HepG2 (cell line): ENCODE measurements around the gene CYBC1. TPM values are rescaled to one million over a fixed set of nuclear protein-coding genes. Genes with fewer than 3 reads are reported as not detected.

ENCODE experiments used
- ARNTL ChIP-seq: sonication (generic); formaldehyde crosslinking; IDR thresholded peaks from 2 replicates; pipeline ENCODE4 v1.4.0; 2020; ENCODE audit warnings: mild to moderate bottlenecking, missing genetic modification reagents
- CBX2 ChIP-seq, 2 experiments: fragments of 200-600 bp in 1 of 2; sonication (generic); formaldehyde crosslinking in 1 of 2; IDR thresholded peaks; 2 replicates each; pipeline versions ENCODE4 v1.7.0 to v1.8.1; 2018 to 2022; ENCODE audit warnings: low read depth in 2 of 2, low read length in 1 of 2, mild to moderate bottlenecking in 1 of 2, missing genetic modification reagents in 1 of 2
- FOXC1 ChIP-seq: sonication (generic); formaldehyde crosslinking; IDR thresholded peaks from 2 replicates; pipeline ENCODE4 v1.8.0; 2022; ENCODE audit warnings: mild to moderate bottlenecking, missing genetic modification reagents, borderline replicate concordance
- HMGA1 ChIP-seq: sonication (generic); formaldehyde crosslinking; conservative IDR thresholded peaks from 2 replicates; pipeline ENCODE4 v1.4.0; 2020; ENCODE audit warnings: missing genetic modification reagents
- HOXA3 ChIP-seq: sonication (generic); formaldehyde crosslinking; IDR thresholded peaks from 2 replicates; pipeline ENCODE4 v1.5.0; 2020; ENCODE audit warnings: missing genetic modification reagents
- KAT7 ChIP-seq: IDR thresholded peaks from 2 replicates; pipeline ENCODE4 v1.6.1; 2018; ENCODE audit warnings: borderline replicate concordance, missing compliant biosample characterization
- KDM5A ChIP-seq: fragments of 200-600 bp; sonication (generic); IDR thresholded peaks from 2 replicates; pipeline ENCODE4 v1.7.0; 2018; ENCODE audit warnings: antibody characterized with exemption, mild to moderate bottlenecking, low read length, borderline replicate concordance
- PLRG1 ChIP-seq: fragments of 450-650 bp; conservative IDR thresholded peaks from 2 replicates; pipeline ENCODE4 v1.6.1; 2016
- RAD51 ChIP-seq: fragments of 450-650 bp; IDR thresholded peaks from 2 replicates; pipeline ENCODE4 v1.6.1; 2016; ENCODE audit warnings: borderline replicate concordance
- REL ChIP-seq: sonication (generic); formaldehyde crosslinking; conservative IDR thresholded peaks from 2 replicates; pipeline ENCODE4 v1.8.0; 2022; ENCODE audit warnings: mild to moderate bottlenecking, missing genetic modification reagents, moderate library complexity
- SSRP1 ChIP-seq: IDR thresholded peaks from 2 replicates; pipeline ENCODE4 v1.6.1; 2016; ENCODE audit warnings: control low read depth
- ZBTB20 ChIP-seq: sonication (generic); formaldehyde crosslinking; IDR thresholded peaks from 2 replicates; pipeline ENCODE4 v1.8.1; 2023; ENCODE audit warnings: missing genetic modification reagents, low read depth, mild to moderate bottlenecking, borderline replicate concordance
- ZFP36L2 ChIP-seq: sonication (generic); formaldehyde crosslinking; IDR thresholded peaks from 2 replicates; pipeline ENCODE4 v1.4.0; 2020; ENCODE audit warnings: missing genetic modification reagents
- ZFP41 ChIP-seq: sonication (generic); formaldehyde crosslinking; IDR thresholded peaks from 2 replicates; pipeline ENCODE4 v1.4.0; 2020; ENCODE audit warnings: mild to moderate bottlenecking, missing genetic modification reagents, borderline replicate concordance
- ZKSCAN8 ChIP-seq: IDR thresholded peaks from 2 replicates; pipeline ENCODE4 v1.6.1; 2016; ENCODE audit warnings: borderline replicate concordance, missing genetic modification reagents, missing compliant biosample characterization
- ZNF256 ChIP-seq: sonication (generic); formaldehyde crosslinking; conservative IDR thresholded peaks from 2 replicates; pipeline ENCODE4 v1.4.0; 2020; ENCODE audit warnings: missing genetic modification reagents
- ZNF724P ChIP-seq: sonication (generic); formaldehyde crosslinking; IDR thresholded peaks from 2 replicates; pipeline ENCODE4 v1.8.0; 2022; ENCODE audit warnings: missing genetic modification reagents, borderline replicate concordance
- polyA plus RNA-seq, 8 experiments: library from polyadenylated mRNA; depleted of rRNA in 3 of 8; stranded (reverse) in 7 of 8; unstranded in 1 of 8; fragments of >200 nt; fragmentation: Illumina TruSeq in 4 of 8; extraction: Trizol in 4 of 8; gene quantifications; 2 replicates each; pipeline versions ENCODE4 v1.2.1 to v1.2.3, GENCODE V29; 2011 to 2016; ENCODE audit warnings: low read depth in 4 of 8, missing spikeins in 1 of 8, mixed read lengths in 1 of 8; ENCODE audit not compliant: insufficient read depth in 1 of 8
- total RNA-seq, 5 experiments: library from RNA; depleted of rRNA; stranded (reverse); fragments of >200 nt; fragmentation: Illumina TruSeq; extraction: Trizol; gene quantifications; 2 replicates each; pipeline ENCODE4 v1.2.3, GENCODE V29; 2016; ENCODE audit warnings: low read depth in 1 of 5
- TF ChIP-seq, protein P1 (sequence below): sonication (generic); formaldehyde crosslinking; IDR thresholded peaks from 2 replicates; pipeline ENCODE4 v1.5.0; 2020; ENCODE audit warnings: missing genetic modification reagents
- TF ChIP-seq, protein P2 (sequence below): sonication (generic); formaldehyde crosslinking; IDR thresholded peaks from 2 replicates; pipeline ENCODE4 v1.5.0; 2020; ENCODE audit warnings: mild to moderate bottlenecking, missing genetic modification reagents, borderline replicate concordance
- TF ChIP-seq, protein P3 (sequence below): sonication (generic); formaldehyde crosslinking; conservative IDR thresholded peaks from 2 replicates; pipeline ENCODE4 v1.8.0; 2022; ENCODE audit warnings: missing genetic modification reagents

The CYBC1 gene
- total and polyA plus RNA-seq, 2 of the 13 experiments (the other 11 are each of a cell fraction or from before 2014, with no cell fraction given) = 43.4 to 44.1 TPM

DNA sequence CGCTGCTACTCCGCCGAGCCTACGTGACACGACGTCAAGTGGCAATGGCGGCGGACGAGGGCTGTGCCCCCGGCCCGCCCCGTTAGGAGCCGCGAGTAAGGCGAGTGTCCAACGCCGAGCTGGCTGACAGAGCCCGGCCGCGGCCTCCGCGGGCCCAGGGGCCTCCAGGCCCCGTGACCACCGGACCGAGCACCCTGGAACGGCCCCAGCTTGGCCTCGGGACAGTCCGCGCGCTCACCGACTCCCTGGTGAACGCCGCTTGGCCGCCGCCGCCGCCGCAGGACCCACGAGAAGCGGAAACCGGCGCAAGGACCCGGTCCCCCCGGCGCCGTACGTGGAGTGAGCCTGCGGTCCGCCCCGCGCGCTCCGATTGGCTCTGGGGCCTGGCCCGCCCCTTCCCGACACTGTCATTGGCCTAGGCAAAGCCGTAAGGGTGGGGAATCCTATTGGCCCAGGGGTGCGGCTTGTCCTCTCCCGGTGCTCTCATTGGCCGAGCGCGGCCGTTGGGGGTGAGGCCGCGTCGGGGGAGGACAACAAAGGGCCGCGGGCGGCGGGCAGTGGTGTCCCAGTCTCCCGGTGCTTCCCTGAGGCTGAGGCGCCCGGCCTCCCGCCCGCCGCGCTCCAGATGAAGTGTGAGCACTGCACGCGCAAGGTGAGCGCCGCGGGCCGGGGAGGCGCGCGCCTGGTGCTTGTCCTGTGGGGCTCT lies 7.8 kb upstream of the CYBC1 start, which contains the start of gene NARF (continued):
- TF ChIP-seq ZFP36L2 (CRISPR knock-in tag) (no peak), ZNF724P (CRISPR knock-in tag) (no peak), PLRG1 (no peak), HMGA1 (CRISPR knock-in tag) (no peak), ZNF256 (CRISPR knock-in tag) (0 out of 2 replicates have a peak, but pooled peaks have one; percentile 76), ARNTL (CRISPR knock-in tag) (peak; percentile 90), SSRP1 (CRISPR knock-in tag) (no peak), REL (peak; percentile 93; the same call in 1 of the 2 replicates), CBX2 (IDR thresholded peaks at IDR 0.05; ENCODE audit: low read depth, low read length) (no peak), CBX2 (CRISPR knock-in tag; IDR thresholded peaks at IDR 0.05; ENCODE audit: low read depth) (0 out of 2 replicates have a peak, but pooled peaks have one; percentile 29), ZBTB20 (CRISPR knock-in tag) (no peak; the same call in 1 of the 2 replicates), HOXA3 (CRISPR knock-in tag) (peak; percentile 96), ZFP41 (CRISPR knock-in tag) (peak; percentile 89), RAD51 (no peak), KDM5A (peak; percentile 78), FOXC1 (CRISPR knock-in tag) (peak; percentile 95), KAT7 (CRISPR knock-in tag) (no peak; the same call in 1 of the 2 replicates), ZKSCAN8 (CRISPR knock-in tag) (no peak; the same call in 1 of the 2 replicates)
- TF ChIP-seq, protein P1, sequence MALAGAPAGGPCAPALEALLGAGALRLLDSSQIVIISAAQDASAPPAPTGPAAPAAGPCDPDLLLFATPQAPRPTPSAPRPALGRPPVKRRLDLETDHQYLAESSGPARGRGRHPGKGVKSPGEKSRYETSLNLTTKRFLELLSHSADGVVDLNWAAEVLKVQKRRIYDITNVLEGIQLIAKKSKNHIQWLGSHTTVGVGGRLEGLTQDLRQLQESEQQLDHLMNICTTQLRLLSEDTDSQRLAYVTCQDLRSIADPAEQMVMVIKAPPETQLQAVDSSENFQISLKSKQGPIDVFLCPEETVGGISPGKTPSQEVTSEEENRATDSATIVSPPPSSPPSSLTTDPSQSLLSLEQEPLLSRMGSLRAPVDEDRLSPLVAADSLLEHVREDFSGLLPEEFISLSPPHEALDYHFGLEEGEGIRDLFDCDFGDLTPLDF (CRISPR knock-in tag) = peak; percentile 87
- TF ChIP-seq, protein P2, sequence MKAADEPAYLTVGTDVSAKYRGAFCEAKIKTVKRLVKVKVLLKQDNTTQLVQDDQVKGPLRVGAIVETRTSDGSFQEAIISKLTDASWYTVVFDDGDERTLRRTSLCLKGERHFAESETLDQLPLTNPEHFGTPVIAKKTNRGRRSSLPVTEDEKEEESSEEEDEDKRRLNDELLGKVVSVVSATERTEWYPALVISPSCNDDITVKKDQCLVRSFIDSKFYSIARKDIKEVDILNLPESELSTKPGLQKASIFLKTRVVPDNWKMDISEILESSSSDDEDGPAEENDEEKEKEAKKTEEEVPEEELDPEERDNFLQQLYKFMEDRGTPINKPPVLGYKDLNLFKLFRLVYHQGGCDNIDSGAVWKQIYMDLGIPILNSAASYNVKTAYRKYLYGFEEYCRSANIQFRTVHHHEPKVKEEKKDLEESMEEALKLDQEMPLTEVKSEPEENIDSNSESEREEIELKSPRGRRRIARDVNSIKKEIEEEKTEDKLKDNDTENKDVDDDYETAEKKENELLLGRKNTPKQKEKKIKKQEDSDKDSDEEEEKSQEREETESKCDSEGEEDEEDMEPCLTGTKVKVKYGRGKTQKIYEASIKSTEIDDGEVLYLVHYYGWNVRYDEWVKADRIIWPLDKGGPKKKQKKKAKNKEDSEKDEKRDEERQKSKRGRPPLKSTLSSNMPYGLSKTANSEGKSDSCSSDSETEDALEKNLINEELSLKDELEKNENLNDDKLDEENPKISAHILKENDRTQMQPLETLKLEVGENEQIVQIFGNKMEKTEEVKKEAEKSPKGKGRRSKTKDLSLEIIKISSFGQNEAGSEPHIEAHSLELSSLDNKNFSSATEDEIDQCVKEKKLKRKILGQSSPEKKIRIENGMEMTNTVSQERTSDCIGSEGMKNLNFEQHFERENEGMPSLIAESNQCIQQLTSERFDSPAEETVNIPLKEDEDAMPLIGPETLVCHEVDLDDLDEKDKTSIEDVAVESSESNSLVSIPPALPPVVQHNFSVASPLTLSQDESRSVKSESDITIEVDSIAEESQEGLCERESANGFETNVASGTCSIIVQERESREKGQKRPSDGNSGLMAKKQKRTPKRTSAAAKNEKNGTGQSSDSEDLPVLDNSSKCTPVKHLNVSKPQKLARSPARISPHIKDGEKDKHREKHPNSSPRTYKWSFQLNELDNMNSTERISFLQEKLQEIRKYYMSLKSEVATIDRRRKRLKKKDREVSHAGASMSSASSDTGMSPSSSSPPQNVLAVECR (CRISPR knock-in tag) = peak; percentile 95
- TF ChIP-seq, protein P3, sequence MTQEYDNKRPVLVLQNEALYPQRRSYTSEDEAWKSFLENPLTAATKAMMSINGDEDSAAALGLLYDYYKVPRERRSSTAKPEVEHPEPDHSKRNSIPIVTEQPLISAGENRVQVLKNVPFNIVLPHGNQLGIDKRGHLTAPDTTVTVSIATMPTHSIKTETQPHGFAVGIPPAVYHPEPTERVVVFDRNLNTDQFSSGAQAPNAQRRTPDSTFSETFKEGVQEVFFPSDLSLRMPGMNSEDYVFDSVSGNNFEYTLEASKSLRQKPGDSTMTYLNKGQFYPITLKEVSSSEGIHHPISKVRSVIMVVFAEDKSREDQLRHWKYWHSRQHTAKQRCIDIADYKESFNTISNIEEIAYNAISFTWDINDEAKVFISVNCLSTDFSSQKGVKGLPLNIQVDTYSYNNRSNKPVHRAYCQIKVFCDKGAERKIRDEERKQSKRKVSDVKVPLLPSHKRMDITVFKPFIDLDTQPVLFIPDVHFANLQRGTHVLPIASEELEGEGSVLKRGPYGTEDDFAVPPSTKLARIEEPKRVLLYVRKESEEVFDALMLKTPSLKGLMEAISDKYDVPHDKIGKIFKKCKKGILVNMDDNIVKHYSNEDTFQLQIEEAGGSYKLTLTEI = no peak
